ENCODE measurements around the gene ITGA11. TPM values are rescaled to one million over a fixed set of nuclear protein-coding genes. Genes with fewer than 3 reads are reported as not detected.

Gene ITGA11
- total RNA-seq, 1 donor from 2014 or later: 193 TPM

GRCh38 chr15:68436680-68437079 is 4.7 kb upstream of the ITGA11 start:
- no peak for FAIRE-seq
- Histone ChIP-seq H3K79me2 (ENCODE audit: insufficient read depth, low read length) (peaks cover 3% of the 10 kb centered on the region), H3K4me1 (ENCODE audit: insufficient read depth, low read length) (peaks cover 11% of the 10 kb centered on the region), H3K9ac (ENCODE audit: low read length) (no peak overlapping the region), H2AFZ (ENCODE audit: low read depth, low read length) (no peak overlapping the region), H3K9me3 (ENCODE audit: insufficient read depth, low read depth, low read length) (peaks cover 5% of the 10 kb centered on the region), H3K4me3 (ENCODE audit: insufficient read depth, low read depth, low read length) (no peak overlapping the region), H3K4me2 (ENCODE audit: low read length) (no peak overlapping the region), H3K36me3 (ENCODE audit: insufficient read depth, low read length) (no peaks in the 10 kb centered on the region), H4K20me1 (ENCODE audit: insufficient read depth, low read length) (no peaks in the 10 kb centered on the region), H3K27ac (ENCODE audit: low read depth, low read length) (no peak overlapping the region), H3K27me3 (ENCODE audit: insufficient read depth, low read length) (peaks cover 37% of the 10 kb centered on the region)
- no peak overlapping the region for H3K27ac Mint-ChIP-seq (ENCODE audit: unreplicated experiment)
- H3K36me3 Mint-ChIP-seq (ENCODE audit: low read depth, unreplicated experiment): peaks cover 3% of the 10 kb centered on the region
- DNase-seq (ENCODE audit: low read depth): no peak
- no peak overlapping the region for H3K4me3 Mint-ChIP-seq (ENCODE audit: unreplicated experiment)
- peaks cover 26% of the 10 kb centered on the region for H3K4me1 Mint-ChIP-seq (ENCODE audit: low read depth, unreplicated experiment)
- no peaks in the 10 kb centered on the region for H3K9me3 Mint-ChIP-seq (ENCODE audit: unreplicated experiment)
- no peak for TF ChIP-seq EZH2 (IDR thresholded peaks at IDR 0.05; ENCODE audit: insufficient read depth, low read length)
- TF ChIP-seq, protein P1, sequence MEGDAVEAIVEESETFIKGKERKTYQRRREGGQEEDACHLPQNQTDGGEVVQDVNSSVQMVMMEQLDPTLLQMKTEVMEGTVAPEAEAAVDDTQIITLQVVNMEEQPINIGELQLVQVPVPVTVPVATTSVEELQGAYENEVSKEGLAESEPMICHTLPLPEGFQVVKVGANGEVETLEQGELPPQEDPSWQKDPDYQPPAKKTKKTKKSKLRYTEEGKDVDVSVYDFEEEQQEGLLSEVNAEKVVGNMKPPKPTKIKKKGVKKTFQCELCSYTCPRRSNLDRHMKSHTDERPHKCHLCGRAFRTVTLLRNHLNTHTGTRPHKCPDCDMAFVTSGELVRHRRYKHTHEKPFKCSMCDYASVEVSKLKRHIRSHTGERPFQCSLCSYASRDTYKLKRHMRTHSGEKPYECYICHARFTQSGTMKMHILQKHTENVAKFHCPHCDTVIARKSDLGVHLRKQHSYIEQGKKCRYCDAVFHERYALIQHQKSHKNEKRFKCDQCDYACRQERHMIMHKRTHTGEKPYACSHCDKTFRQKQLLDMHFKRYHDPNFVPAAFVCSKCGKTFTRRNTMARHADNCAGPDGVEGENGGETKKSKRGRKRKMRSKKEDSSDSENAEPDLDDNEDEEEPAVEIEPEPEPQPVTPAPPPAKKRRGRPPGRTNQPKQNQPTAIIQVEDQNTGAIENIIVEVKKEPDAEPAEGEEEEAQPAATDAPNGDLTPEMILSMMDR (IDR thresholded peaks at IDR 0.05; ENCODE audit: insufficient read depth, low read depth, low read length): no peak
- peaks cover 45% of the 10 kb centered on the region for H3K27me3 Mint-ChIP-seq (ENCODE audit: low read depth, unreplicated experiment)

GRCh38 chr15:68435966-68436365 is 4.0 kb upstream of the ITGA11 start:
- Histone ChIP-seq H3K4me3 (ENCODE audit: insufficient read depth, low read depth, low read length) (no peak overlapping the region), H3K27ac (ENCODE audit: low read depth, low read length) (no peak overlapping the region), H3K27me3 (ENCODE audit: insufficient read depth, low read length) (peaks cover 37% of the 10 kb centered on the region), H3K4me2 (ENCODE audit: low read length) (no peak overlapping the region), H4K20me1 (ENCODE audit: insufficient read depth, low read length) (no peaks in the 10 kb centered on the region), H3K9ac (ENCODE audit: low read length) (no peak overlapping the region), H2AFZ (ENCODE audit: low read depth, low read length) (no peak overlapping the region), H3K36me3 (ENCODE audit: insufficient read depth, low read length) (no peaks in the 10 kb centered on the region), H3K4me1 (ENCODE audit: insufficient read depth, low read length) (peaks cover 7% of the 10 kb centered on the region), H3K9me3 (ENCODE audit: insufficient read depth, low read depth, low read length) (peaks cover 5% of the 10 kb centered on the region), H3K79me2 (ENCODE audit: insufficient read depth, low read length) (peaks cover 10% of the 10 kb centered on the region)
- TF ChIP-seq, protein P1 (IDR thresholded peaks at IDR 0.05; ENCODE audit: insufficient read depth, low read depth, low read length): no peak
- TF ChIP-seq EZH2 (IDR thresholded peaks at IDR 0.05; ENCODE audit: insufficient read depth, low read length): no peak
- peaks cover 19% of the 10 kb centered on the region for H3K4me1 Mint-ChIP-seq (ENCODE audit: low read depth, unreplicated experiment)
- no peak overlapping the region for H3K4me3 Mint-ChIP-seq (ENCODE audit: unreplicated experiment)
- peaks cover 3% of the 10 kb centered on the region for H3K36me3 Mint-ChIP-seq (ENCODE audit: low read depth, unreplicated experiment)
- DNase-seq (ENCODE audit: low read depth): no peak
- H3K27ac Mint-ChIP-seq (ENCODE audit: unreplicated experiment): no peak overlapping the region
- peaks cover 45% of the 10 kb centered on the region for H3K27me3 Mint-ChIP-seq (ENCODE audit: low read depth, unreplicated experiment)
- FAIRE-seq: no peak
- H3K9me3 Mint-ChIP-seq (ENCODE audit: unreplicated experiment): no peaks in the 10 kb centered on the region

GRCh38 chr15:68434021-68434420 is 2.1 kb upstream of the ITGA11 start:
- H4K20me1 ChIP-seq (ENCODE audit: insufficient read depth, low read length): peaks cover 14% of the 10 kb centered on the region
- H3K9ac ChIP-seq (ENCODE audit: low read length): no peak overlapping the region
- peaks cover 30% of the 10 kb centered on the region for H3K79me2 ChIP-seq (ENCODE audit: insufficient read depth, low read length)
- H2AFZ ChIP-seq (ENCODE audit: low read depth, low read length): no peak overlapping the region
- peaks cover 5% of the 10 kb centered on the region for H3K9me3 ChIP-seq (ENCODE audit: insufficient read depth, low read depth, low read length)
- Mint-ChIP-seq H3K9me3 (ENCODE audit: unreplicated experiment) (no peaks in the 10 kb centered on the region), H3K4me1 (ENCODE audit: low read depth, unreplicated experiment) (peaks cover 24% of the 10 kb centered on the region), H3K27me3 (ENCODE audit: low read depth, unreplicated experiment) (peaks cover 45% of the 10 kb centered on the region), H3K27ac (ENCODE audit: unreplicated experiment) (no peak overlapping the region), H3K4me3 (ENCODE audit: unreplicated experiment) (no peak overlapping the region), H3K36me3 (ENCODE audit: low read depth, unreplicated experiment) (peaks cover 7% of the 10 kb centered on the region)
- H3K36me3 ChIP-seq (ENCODE audit: insufficient read depth, low read length): no peaks in the 10 kb centered on the region
- DNase-seq (ENCODE audit: low read depth): no peak
- H3K27ac ChIP-seq (ENCODE audit: low read depth, low read length): no peak overlapping the region
- H3K27me3 ChIP-seq (ENCODE audit: insufficient read depth, low read length): peaks cover 37% of the 10 kb centered on the region
- peaks cover 20% of the 10 kb centered on the region for H3K4me1 ChIP-seq (ENCODE audit: insufficient read depth, low read length)
- no peak overlapping the region for H3K4me2 ChIP-seq (ENCODE audit: low read length)
- no peak overlapping the region for H3K4me3 ChIP-seq (ENCODE audit: insufficient read depth, low read depth, low read length)
- TF ChIP-seq, protein P1 (IDR thresholded peaks at IDR 0.05; ENCODE audit: insufficient read depth, low read depth, low read length): no peak
- TF ChIP-seq EZH2 (IDR thresholded peaks at IDR 0.05; ENCODE audit: insufficient read depth, low read length): no peak
- FAIRE-seq: no peak
